ENCODE measurements around the gene IL12RB2.

IL12RB2 gene

DNA sequence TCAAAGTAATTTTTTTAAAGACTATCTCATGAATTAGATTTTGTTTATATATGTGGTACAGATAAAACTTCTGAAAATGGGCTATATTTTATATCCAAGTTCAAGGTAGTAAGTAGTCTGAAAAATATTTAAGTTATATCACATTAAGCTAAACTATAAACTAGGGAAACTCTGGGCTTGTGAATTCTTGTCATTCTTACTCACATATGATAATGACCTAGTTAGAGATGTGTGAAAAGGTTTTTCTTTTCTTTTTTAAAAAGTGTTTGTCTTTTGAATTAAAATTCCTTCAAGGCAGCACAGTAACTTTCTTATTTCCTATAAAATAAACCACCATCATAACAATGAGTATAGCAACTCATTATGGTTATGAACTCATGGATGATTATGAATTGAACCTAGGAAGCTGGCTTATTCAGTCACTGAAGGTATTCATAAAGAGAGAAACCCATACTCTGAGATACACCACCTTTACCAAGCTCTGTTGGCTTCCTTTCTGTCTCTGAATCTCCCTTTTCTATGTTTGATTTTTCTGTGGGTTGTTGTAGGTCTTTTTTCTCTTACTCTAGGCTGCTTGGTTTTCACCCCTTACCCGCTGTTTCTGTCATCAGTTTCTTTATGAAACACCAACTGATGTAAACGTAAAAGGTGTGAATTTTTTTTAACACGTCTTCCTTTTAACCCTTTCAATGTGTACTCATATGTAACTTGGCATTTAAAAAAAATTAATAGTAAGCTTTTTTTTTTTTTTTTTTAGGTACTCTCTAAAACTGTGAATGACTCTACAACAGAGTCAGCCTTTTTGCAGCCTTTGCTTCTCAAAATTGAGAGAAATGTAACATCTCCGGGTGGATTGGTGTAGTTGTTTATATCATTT lies 25.2 kb downstream of the IL12RB2 start:
- no peak overlapping the region for H3K4me3 ChIP-seq (ENCODE audit: low read depth, low read length)
- in situ Hi-C loops (cut with HindIII; ENCODE audit: low sequenced_read_pairs), result no loop called here
- DNase-seq (ENCODE audit: low read depth, low spot score), result no peak
- TF ChIP-seq, protein P1, sequence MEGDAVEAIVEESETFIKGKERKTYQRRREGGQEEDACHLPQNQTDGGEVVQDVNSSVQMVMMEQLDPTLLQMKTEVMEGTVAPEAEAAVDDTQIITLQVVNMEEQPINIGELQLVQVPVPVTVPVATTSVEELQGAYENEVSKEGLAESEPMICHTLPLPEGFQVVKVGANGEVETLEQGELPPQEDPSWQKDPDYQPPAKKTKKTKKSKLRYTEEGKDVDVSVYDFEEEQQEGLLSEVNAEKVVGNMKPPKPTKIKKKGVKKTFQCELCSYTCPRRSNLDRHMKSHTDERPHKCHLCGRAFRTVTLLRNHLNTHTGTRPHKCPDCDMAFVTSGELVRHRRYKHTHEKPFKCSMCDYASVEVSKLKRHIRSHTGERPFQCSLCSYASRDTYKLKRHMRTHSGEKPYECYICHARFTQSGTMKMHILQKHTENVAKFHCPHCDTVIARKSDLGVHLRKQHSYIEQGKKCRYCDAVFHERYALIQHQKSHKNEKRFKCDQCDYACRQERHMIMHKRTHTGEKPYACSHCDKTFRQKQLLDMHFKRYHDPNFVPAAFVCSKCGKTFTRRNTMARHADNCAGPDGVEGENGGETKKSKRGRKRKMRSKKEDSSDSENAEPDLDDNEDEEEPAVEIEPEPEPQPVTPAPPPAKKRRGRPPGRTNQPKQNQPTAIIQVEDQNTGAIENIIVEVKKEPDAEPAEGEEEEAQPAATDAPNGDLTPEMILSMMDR (IDR thresholded peaks at IDR 0.05; ENCODE audit: low read depth, low read length), result no peak

DNA sequence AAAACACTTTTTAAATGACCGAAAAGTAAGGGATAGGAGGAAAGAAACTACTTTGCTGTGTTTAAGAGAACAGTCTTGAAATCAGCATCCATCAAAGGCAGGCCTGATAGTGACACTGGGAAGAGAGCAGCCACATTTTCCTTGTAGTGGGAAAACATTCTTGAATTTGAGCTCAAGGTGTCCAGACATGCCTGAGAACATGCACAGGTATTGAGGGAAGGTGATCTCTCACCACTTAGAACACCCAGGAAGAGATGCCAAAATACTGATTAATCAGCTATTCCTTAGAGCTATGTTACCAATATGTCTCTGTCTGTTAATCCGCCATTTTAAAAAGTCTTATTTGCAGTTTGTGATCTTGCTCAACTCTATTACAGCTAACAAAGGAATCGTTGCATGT lies 25.9 kb downstream of the IL12RB2 start:
- no peak for DNase-seq (ENCODE audit: low read depth, low spot score)
- TF ChIP-seq, protein P1 (IDR thresholded peaks at IDR 0.05; ENCODE audit: low read depth, low read length), result no peak
- in situ Hi-C loops (cut with HindIII; ENCODE audit: low sequenced_read_pairs), result no loop called here
- no peak overlapping the region for H3K4me3 ChIP-seq (ENCODE audit: low read depth, low read length)

DNA sequence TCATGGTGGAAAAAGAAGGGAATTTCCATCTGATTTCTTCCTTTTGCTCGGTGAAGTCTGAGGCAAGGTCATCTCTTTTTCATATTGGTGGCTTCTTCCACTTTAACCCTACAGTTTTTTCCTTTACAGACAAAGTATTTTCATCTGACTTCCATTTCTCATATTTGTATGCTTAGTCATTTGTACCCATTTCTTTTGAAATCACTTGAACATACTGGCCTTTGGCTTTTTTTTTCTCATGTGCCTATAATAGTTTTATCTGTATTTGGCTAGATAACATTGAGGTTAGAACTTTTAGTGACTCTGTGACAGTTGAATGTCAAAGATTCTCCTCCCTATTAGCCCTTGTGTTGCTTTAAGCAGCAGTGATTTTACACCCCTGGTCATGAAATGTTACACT lies 27.7 kb downstream of the IL12RB2 start:
- no peak for DNase-seq (ENCODE audit: low read depth, low spot score)
- H3K4me3 ChIP-seq (ENCODE audit: low read depth, low read length), result no peak overlapping the region
- TF ChIP-seq, protein P1 (IDR thresholded peaks at IDR 0.05; ENCODE audit: low read depth, low read length), result no peak
- in situ Hi-C loops (cut with HindIII; ENCODE audit: low sequenced_read_pairs), result no loop called here

DNA sequence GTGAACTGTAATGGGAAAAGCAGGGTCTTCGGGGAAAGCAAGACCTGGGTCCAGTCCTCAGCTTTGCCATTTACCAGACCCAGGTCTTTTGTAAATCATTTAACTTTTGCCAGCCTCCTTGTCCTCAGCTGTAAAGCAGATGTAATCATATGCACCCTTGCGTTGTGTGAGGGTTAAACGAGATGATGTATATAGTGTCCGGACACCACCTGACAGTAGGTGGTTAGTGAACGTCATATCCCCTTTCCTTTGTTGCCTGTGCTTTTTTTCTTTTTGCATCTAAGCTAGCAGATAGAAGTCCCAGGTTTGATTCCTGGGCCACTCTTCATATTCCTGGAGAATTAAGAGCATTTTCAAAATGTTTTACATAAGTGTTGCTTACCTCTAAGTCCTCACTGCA lies 28.5 kb downstream of the IL12RB2 start:
- DNase-seq (ENCODE audit: low read depth, low spot score), result no peak
- in situ Hi-C loops (cut with HindIII; ENCODE audit: low sequenced_read_pairs), result no loop called here
- TF ChIP-seq, protein P1 (IDR thresholded peaks at IDR 0.05; ENCODE audit: low read depth, low read length), result no peak
- no peak overlapping the region for H3K4me3 ChIP-seq (ENCODE audit: low read depth, low read length)

DNA sequence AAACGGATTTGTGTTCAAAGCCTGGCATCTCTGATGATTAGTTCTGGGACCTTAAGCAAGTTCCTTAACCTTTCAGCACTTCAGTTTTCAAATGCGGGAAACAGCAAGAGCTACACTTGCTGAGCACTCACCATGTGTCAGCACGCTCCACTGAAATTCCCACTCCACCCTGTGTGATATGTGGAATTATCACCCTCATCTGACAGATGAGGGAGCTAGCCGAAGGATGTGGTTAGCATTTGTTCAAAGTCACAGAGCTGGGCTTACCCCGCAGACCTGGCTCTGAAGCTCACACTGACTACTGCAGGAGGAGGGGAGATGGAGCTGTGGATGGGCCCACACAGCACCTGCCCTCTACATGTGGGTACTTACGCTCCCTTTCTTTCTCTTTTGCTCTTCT lies 29.1 kb downstream of the IL12RB2 start:
- no peak for DNase-seq (ENCODE audit: low read depth, low spot score)
- in situ Hi-C loops (cut with HindIII; ENCODE audit: low sequenced_read_pairs), result no loop called here
- H3K4me3 ChIP-seq (ENCODE audit: low read depth, low read length), result no peak overlapping the region
- TF ChIP-seq, protein P1 (IDR thresholded peaks at IDR 0.05; ENCODE audit: low read depth, low read length), result no peak

DNA sequence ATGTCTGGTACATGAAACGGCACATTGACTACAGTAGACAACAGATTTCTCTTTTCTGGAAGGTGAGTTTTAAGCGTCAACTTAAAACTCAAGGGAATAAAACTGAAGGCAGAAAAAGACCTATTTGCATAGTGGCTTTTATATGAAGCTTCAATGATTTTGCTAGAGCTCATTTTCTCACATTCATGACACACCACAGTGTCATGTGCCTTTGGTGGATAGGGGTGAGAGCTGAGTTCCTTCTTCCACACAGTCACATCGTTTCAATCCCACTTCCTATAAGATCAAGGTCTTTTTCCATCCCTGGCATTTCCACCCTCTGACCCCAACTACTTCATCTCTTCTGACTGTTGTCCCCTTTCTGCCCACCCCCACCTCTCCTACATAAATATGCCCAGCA lies 31.0 kb downstream of the IL12RB2 start:
- TF ChIP-seq, protein P1 (IDR thresholded peaks at IDR 0.05; ENCODE audit: low read depth, low read length), result no peak
- no peak overlapping the region for H3K4me3 ChIP-seq (ENCODE audit: low read depth, low read length)
- in situ Hi-C loops (cut with HindIII; ENCODE audit: low sequenced_read_pairs), result no loop called here
- DNase-seq (ENCODE audit: low read depth, low spot score), result no peak

All from astrocyte of the spinal cord (primary cell).